ENCODE measurements around the gene RAI1. TPM values are rescaled to one million over a fixed set of nuclear protein-coding genes. Genes with fewer than 3 reads are reported as not detected.
"Not testable (repeated sequence)": the region's sequence is repeated elsewhere in the genome, so short reads cannot be mapped to it uniquely, and the experiment has no call there.

The RAI1 gene
- total RNA-seq, 2 donors from 2014 or later = 35.9 to 42.9 TPM

DNA sequence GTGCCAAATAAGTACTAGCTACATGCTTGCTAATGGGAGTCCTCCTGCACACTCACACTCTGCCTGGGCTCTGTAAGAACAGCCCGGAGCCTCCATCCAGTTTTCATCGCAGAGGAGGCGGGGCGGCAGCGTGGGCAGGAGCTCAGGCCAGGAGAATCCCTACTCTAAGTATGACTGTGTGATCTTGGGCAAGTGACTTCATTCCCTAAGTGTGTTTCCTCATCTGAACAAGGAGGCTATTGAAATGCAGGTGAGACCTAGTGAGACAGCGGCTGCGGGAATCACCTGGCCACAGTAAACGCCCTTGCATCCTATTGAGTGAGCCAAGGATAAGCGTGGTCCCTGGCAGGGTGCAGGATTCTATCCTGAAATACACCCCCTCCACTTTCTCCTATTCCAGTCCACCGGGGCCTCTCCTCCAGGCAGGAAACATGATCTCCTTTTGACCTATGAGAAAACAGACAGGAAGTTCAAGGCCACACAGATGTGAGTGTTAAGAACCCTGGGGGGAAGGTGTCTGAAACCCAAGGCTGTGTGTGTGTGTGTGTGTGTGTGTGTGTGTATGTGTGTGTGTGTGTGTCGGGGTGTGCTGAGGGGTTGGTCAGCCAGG, 5.2 kb upstream of the RAI1 start:
- DNase-seq = peak; percentile 72
- Mint-ChIP-seq H3K4me1 (peaks cover 9% of the 10 kb centered on the region), H3K27ac (no peak overlapping the region), H3K36me3 (ENCODE audit: low read depth) (no peaks in the 10 kb centered on the region), H3K27me3 (ENCODE audit: insufficient read depth) (peaks cover 59% of the 10 kb centered on the region), H3K9me3 (no peaks in the 10 kb centered on the region), H3K4me3 (no peak overlapping the region)
- Histone ChIP-seq H3K4me1 (ENCODE audit: control insufficient read depth, insufficient read depth, low read length) (no peaks in the 10 kb centered on the region), H3K4me3 (ENCODE audit: low read length) (no peak overlapping the region), H3K36me3 (ENCODE audit: control insufficient read depth, insufficient read depth, low read length) (no peaks in the 10 kb centered on the region), H3K27ac (ENCODE audit: low read depth, low read length) (no peak overlapping the region), H3K9ac (ENCODE audit: extremely low read depth, low read length, poor library complexity, severe bottlenecking) (no peak overlapping the region), H3K9me3 (ENCODE audit: control insufficient read depth, low read length) (no peaks in the 10 kb centered on the region), H3K27me3 (ENCODE audit: control insufficient read depth, insufficient read depth, low read length, poor library complexity, severe bottlenecking) (peaks cover 18% of the 10 kb centered on the region)
- TF ChIP-seq CTCF (conservative IDR thresholded peaks at IDR 0.05) = no peak
- whole genome bisulfite sequencing, 2 experiments (ENCODE audit: insufficient coverage in 1 of 2, insufficient read length in 1 of 2) = 46 to 52% methylated on average over 4 to 10 of the region's 11 CpGs

- Histone ChIP-seq H3K36me3 (ENCODE audit: control insufficient read depth, insufficient read depth, low read length) (no peaks in the 10 kb centered on the region), H3K9ac (ENCODE audit: extremely low read depth, low read length, poor library complexity, severe bottlenecking) (no peak overlapping the region), H3K9me3 (ENCODE audit: control insufficient read depth, low read length) (no peaks in the 10 kb centered on the region), H3K27me3 (ENCODE audit: control insufficient read depth, insufficient read depth, low read length, poor library complexity, severe bottlenecking) (peaks cover 18% of the 10 kb centered on the region), H3K27ac (ENCODE audit: low read depth, low read length) (no peak overlapping the region), H3K4me1 (ENCODE audit: control insufficient read depth, insufficient read depth, low read length) (no peaks in the 10 kb centered on the region), H3K4me3 (ENCODE audit: low read length) (no peak overlapping the region)
- DNase-seq = no peak
- 91 to 98% methylated on average over 4 to 6 of the region's 6 CpGs for WGBS, 2 experiments (ENCODE audit: insufficient coverage in 1 of 2, insufficient read length in 1 of 2)
- H3K9me3 Mint-ChIP-seq = no peaks in the 10 kb centered on the region
- peaks cover 59% of the 10 kb centered on the region for H3K27me3 Mint-ChIP-seq (ENCODE audit: insufficient read depth)
- TF ChIP-seq CTCF (conservative IDR thresholded peaks at IDR 0.05) = no peak
- H3K4me1 Mint-ChIP-seq = peaks cover 9% of the 10 kb centered on the region
- no peak overlapping the region for H3K4me3 Mint-ChIP-seq
- no peak overlapping the region for H3K27ac Mint-ChIP-seq
- no peaks in the 10 kb centered on the region for H3K36me3 Mint-ChIP-seq (ENCODE audit: low read depth)
These were observed 4.5 kb upstream of the RAI1 start for GRCh38 chr17:17676752-17677151.

- Mint-ChIP-seq H3K27ac (no peak overlapping the region), H3K4me3 (no peak overlapping the region)
- 83 to 94% methylated on average over 2 of the region's 2 CpGs for WGBS, 2 experiments (ENCODE audit: insufficient coverage in 1 of 2, insufficient read length in 1 of 2)
These were observed 3.8 kb upstream of the RAI1 start for GRCh38 chr17:17677299-17678040.

GRCh38 chr17:17678063-17678699, 3.1 kb upstream of the RAI1 start:
- peaks cover 61% of the 10 kb centered on the region for H3K27me3 Mint-ChIP-seq (ENCODE audit: insufficient read depth)
- H3K9ac ChIP-seq (ENCODE audit: extremely low read depth, low read length, poor library complexity, severe bottlenecking); H3K36me3 ChIP-seq (ENCODE audit: control insufficient read depth, insufficient read depth, low read length); H3K27ac ChIP-seq (ENCODE audit: low read depth, low read length); H3K9me3 ChIP-seq (ENCODE audit: control insufficient read depth, low read length); DNase-seq; H3K4me1 ChIP-seq (ENCODE audit: control insufficient read depth, insufficient read depth, low read length); H3K36me3 Mint-ChIP-seq (ENCODE audit: low read depth); H3K9me3 Mint-ChIP-seq; H3K4me3 Mint-ChIP-seq; H3K4me3 ChIP-seq (ENCODE audit: low read length); H3K27ac Mint-ChIP-seq: not testable (repeated sequence)
- H3K27me3 ChIP-seq (ENCODE audit: control insufficient read depth, insufficient read depth, low read length, poor library complexity, severe bottlenecking) = peaks cover 18% of the 10 kb centered on the region
- WGBS, 2 experiments (ENCODE audit: insufficient coverage in 1 of 2, insufficient read length in 1 of 2) = 90 to 100% methylated on average over 2 to 4 of the region's 5 CpGs
- peaks cover 12% of the 10 kb centered on the region for H3K4me1 Mint-ChIP-seq

More at GRCh38 chr17:17677299-17678040, 3.8 kb upstream of the RAI1 start:
- peak; percentile 41 for DNase-seq
- Histone ChIP-seq H3K9ac (ENCODE audit: extremely low read depth, low read length, poor library complexity, severe bottlenecking) (no peak overlapping the region), H3K36me3 (ENCODE audit: control insufficient read depth, insufficient read depth, low read length) (no peaks in the 10 kb centered on the region), H3K27ac (ENCODE audit: low read depth, low read length) (no peak overlapping the region), H3K9me3 (ENCODE audit: control insufficient read depth, low read length) (no peaks in the 10 kb centered on the region), H3K4me1 (ENCODE audit: control insufficient read depth, insufficient read depth, low read length) (no peaks in the 10 kb centered on the region), H3K27me3 (ENCODE audit: control insufficient read depth, insufficient read depth, low read length, poor library complexity, severe bottlenecking) (peaks cover 18% of the 10 kb centered on the region), H3K4me3 (ENCODE audit: low read length) (no peak overlapping the region)
- Mint-ChIP-seq H3K9me3 (no peaks in the 10 kb centered on the region), H3K36me3 (ENCODE audit: low read depth) (no peaks in the 10 kb centered on the region), H3K4me1 (peaks cover 9% of the 10 kb centered on the region), H3K27me3 (ENCODE audit: insufficient read depth) (peaks cover 62% of the 10 kb centered on the region)
- TF ChIP-seq CTCF (conservative IDR thresholded peaks at IDR 0.05) = no peak

Measured in endodermal cell (in vitro differentiated cells).